HL-60/S4 (cell line): ENCODE measurements around the gene CCP110.

Source experiments
- in situ Hi-C: fragments of 300-500 bp; cut with MboI; formaldehyde crosslinking; loops from 2 replicates; pipeline ENCODE4 v1.14.3; 2022; ENCODE audit warnings: low sequenced_read_pairs

The CCP110 gene, protein sequence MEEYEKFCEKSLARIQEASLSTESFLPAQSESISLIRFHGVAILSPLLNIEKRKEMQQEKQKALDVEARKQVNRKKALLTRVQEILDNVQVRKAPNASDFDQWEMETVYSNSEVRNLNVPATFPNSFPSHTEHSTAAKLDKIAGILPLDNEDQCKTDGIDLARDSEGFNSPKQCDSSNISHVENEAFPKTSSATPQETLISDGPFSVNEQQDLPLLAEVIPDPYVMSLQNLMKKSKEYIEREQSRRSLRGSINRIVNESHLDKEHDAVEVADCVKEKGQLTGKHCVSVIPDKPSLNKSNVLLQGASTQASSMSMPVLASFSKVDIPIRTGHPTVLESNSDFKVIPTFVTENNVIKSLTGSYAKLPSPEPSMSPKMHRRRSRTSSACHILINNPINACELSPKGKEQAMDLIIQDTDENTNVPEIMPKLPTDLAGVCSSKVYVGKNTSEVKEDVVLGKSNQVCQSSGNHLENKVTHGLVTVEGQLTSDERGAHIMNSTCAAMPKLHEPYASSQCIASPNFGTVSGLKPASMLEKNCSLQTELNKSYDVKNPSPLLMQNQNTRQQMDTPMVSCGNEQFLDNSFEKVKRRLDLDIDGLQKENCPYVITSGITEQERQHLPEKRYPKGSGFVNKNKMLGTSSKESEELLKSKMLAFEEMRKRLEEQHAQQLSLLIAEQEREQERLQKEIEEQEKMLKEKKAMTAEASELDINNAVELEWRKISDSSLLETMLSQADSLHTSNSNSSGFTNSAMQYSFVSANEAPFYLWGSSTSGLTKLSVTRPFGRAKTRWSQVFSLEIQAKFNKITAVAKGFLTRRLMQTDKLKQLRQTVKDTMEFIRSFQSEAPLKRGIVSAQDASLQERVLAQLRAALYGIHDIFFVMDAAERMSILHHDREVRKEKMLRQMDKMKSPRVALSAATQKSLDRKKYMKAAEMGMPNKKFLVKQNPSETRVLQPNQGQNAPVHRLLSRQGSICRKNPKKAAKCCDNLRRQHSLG

DNA sequence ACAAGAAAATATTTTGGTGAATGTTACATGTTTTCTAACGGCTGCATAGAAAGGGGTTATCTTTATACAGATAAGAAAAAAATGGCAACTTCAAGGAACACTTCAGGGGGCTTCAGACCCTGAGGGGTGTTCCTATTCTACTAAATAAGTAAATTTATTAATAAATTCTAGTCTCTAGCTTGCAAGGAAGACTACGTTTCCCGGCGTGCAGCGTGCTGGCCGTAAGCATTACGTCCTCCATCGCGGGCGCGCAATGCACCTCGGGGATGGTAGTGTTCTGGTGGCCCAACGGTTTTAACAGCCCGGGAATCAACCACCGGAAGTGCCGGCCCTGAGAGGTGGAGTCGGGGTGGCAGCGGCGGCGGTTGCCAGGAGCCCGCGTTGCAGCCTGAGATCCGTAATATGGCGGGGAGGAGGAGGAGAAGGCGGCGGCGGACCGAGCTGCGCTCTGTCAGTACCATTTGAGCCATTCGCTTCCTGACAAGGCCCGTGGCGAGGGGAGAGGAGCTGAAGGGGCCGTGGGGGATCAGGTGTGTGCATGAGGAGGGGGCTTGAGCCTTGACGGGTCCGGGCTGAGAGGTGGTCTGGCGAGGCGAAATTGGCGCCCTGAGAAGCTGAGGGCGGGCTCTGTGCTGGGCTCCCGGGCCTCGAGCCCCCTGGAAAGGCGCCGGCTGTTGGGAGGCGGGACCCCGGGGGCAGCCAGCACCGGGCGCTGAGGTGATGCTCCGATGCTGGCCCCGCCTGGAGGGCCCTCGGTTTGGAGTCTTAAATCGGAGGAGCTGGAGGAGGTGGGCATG lies at the start of gene CCP110:
TSS of gene CCP110 (plus strand) at position 384 of the 797 bp plus-strand sequence. CDS start 3,940 bp downstream, outside the sequence.
- in situ Hi-C loops, result no loop called here

DNA sequence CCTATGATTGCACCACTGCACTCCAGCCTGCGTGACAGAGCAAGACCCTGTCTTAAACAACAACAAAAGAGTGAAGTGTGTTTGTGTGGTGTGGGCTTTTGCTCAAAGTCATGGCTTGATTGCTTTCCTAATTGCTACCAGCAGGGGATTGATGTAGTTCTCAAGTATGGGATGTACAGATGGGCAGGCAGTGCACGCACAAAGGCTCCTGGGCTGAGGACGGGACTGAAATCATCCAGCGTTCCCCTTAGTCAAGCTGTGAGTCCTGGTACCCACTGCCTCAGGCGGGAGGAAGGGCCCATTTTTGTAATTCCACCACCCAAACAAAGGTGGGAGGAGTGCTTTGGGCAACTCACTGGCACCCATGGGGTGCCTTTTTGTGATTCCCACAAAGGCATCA lies 49.1 kb upstream of the CCP110 start:
- in situ Hi-C loops, result no loop called here

DNA sequence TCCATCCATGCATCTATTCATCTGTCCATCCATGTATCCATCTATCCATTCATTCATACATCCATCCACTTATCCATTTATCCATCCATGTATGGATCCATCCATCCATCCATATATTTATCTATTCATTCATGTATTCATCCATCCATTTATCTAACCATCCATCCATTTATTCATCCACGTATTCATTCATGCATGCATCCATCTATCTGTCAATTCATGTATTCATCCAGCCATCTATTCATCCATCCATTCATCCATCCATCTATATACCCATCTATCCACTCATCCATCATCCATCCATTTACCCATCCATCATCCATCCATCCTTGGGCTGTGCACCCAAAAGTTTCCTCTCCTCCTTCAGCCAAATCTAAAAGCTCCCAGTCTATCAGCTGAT lies 45.2 kb upstream of the CCP110 start:
- in situ Hi-C loops, result no loop called here

DNA sequence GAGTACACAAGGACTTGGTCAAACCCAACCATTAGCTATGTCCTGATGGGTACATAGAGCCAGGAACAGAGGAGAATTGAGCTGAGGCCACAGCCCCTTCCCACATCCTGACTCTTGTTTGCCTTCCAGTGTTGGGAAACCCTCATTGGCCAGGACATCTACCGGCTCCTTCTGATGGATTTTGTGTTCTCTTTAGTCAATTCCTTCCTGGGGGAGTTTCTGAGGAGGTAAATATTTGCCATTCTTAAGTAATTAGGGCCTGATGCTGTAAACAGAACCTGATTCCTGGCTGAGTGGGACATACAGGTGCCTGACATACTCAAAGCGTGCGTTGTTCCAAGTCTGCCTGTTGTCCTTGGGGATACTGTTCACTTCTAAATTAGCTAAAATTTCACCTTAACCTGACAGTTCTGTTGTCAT lies 44.4 kb upstream of the CCP110 start:
- in situ Hi-C loops, result no loop called here

DNA sequence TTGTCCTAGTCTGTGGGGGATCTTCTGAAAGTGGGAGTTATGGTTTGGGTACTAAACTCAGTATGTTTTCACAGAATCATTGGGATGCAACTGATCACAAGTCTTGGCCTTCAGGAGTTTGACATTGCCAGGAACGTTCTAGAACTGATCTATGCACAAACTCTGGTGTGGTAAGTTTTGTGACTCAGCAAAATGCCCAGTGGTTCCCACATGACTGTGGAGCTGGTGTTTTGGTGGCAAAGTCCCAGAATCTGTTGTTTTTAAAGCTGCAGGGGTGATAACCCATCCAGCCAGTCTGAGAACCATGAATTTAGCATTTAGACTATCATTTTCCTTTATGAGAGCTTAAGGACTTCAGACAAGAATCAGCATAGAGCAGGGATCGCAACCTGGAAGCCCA lies 42.4 kb upstream of the CCP110 start:
- in situ Hi-C loops, result no loop called here

DNA sequence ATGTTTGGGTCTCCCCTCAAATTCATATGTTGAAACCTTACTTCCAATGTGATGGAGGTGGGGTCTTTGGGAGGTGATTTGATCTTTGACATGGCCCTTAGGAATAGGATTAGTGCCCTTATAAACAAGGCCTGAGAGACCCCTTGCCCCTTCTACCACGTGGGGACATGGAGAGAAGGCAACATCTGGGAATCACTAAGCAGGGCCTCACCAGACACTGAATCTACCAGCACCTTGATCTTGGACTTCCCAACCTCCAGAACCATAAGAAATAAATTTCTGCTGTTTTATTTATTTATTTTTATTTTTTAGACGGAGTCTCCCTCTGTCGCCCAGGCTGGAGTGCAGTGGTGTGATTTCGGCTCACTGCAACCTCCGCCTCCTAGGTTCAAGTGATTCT lies 42.0 kb upstream of the CCP110 start:
- in situ Hi-C loops, result no loop called here

DNA sequence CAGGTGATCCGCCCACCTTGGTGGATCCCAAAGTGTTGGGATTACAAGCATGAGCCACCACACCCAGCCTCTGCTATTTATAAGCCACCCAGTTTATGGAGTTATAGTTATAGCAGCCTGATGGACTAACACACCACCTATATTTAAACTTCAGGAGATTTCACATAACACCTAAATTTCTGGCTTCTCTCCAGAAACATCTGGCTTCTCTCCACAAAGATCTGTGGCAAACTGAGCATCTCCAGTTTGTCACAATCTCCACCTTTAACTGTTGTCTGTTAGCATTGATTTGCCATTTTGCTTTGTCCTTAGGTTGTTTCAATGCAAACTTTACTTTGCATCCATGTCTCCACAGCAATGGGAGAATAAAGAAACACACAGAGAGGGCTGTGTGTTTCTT lies 41.5 kb upstream of the CCP110 start:
- in situ Hi-C loops, result no loop called here

DNA sequence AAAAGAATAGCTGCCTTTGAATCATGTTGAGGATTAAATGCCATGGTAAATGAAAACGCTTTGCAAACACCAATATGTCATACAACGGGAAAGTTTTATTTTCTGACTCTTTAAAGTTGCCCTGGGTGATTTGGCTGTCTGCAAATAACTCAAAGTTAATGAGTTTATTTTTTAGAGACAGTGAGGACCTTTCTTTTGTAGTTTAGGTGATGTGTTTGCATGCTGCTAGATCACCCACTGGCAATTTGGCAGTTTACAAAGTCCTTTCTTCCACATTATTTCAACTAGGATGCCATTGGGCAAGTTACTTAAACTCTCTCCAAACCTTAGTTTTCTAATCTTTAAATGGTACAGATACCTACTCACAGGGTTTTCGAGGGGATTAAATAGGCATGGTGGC lies 39.6 kb upstream of the CCP110 start:
- in situ Hi-C loops, result no loop called here

DNA sequence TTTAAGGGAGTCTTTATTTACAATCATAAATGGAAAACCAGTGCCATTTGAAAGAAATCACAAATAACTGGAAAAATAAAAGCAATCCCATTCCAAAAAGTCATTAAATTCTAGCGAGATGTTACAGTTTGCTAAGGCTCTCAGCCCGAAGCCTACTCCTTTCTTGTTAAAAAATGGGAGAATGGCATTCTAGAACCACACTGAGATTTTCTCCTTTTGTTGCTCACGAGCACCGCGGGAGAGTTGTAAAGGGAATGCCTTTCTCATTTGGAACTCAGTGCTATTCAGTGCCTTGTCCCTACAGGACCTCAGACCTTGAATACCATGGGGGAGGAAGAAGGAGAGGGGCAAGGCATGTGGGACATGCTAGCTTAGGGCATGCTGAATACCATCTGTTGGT lies 38.1 kb upstream of the CCP110 start:
- in situ Hi-C loops, result no loop called here

DNA sequence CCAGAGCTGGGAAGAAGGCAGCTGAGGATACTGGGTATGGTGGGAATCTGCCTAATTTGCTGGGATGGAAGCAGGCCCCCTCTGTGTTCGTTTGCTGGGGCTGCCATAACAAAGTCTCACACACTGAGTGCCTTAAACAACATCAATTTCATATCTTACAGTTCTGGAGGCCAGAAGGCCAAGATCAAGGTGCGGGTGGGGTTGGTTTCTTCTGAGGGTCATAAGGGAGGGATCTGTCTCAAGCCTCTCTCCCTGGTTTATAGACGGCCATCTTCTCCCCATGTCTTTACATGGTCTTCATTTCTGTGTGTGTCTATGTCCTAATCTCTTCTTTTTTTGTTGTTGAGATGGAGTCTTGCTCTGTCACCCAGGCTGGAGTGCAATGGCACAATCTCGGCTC lies 37.7 kb upstream of the CCP110 start:
- in situ Hi-C loops, result no loop called here

DNA sequence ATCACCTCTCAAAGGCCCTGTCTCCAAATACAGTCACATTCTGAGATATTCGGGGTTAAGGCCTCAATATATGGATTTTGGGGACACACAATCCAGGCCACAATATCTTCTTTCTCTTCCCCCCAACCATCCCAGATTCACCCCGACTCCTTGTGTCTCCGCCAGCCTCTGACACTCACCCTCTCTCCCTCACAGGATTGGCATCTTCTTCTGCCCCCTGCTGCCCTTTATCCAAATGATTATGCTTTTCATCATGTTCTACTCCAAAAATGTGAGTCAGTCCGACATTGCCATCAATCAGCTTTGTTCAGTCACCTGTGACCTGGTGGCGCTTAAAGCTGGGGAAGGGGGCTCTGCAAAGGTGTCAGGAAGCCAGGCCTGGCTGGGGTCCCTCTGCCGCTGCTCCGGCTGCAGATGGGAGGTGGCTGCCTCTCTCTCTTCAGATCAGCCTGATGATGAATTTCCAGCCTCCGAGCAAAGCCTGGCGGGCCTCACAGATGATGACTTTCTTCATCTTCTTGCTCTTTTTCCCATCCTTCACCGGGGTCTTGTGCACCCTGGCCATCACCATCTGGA lies 36.9 kb upstream of the CCP110 start:
- in situ Hi-C loops, result no loop called here

DNA sequence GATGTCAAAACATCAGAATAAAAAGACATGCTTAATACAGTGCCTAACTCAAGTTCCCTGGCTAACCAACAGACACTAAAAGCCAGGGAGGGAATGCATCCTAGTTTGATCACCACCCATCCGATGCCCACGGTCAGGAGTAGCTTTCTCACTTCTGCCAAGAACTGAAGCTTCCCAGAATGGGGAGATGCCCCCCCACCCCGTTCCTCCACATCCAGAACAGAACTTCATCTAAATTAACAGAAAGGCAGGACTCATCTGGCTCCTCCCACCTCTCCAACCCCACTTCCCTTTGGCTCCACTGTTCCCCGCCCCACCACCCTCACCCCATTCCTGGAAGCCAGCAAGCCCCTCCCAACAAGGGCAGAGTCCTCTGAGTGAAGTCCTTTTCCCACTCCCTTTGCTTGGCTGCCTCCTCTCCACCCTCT lies 35.5 kb upstream of the CCP110 start:
- in situ Hi-C loops, result no loop called here

DNA sequence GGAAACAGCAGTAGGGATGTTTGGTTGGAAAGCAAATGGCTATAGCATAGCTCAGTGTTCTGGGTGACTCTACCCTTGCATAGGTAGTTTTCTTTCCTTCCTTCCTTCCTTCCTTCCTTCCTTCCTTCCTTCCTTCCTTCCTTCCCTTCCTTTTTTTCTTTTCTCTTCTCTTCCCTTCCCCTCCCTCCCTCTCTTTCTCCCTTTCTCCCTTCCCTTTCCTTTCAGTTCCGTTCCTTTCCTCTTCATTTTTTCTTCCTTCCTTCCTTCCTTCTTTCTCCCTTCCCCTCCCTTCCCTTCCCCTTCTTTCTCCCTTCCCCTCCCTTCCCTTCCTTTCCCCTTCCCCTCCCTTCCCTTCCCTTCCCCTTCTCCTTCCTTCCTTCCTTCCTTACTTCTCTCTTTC lies 33.1 kb upstream of the CCP110 start:
- in situ Hi-C loops, result no loop called here

DNA sequence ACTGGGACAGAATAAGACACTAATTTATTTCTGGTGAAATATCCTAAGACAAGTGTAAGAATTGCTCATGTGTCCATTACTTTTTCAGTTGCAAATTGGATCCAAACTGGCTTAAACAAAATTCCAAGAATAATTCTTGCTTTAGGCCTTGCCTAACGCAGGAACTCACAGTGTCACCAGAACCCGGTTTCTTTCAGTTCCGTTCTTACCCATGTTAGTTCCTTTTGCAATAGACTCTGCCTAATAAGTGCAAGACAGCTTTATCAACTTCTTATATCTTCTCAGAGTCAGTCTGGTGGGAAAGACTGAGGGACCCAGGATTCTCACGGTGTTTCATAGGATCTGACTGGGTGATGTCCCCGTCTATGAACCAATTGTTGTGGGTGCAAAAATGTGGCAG lies 26.6 kb upstream of the CCP110 start:
- in situ Hi-C loops, result no loop called here

DNA sequence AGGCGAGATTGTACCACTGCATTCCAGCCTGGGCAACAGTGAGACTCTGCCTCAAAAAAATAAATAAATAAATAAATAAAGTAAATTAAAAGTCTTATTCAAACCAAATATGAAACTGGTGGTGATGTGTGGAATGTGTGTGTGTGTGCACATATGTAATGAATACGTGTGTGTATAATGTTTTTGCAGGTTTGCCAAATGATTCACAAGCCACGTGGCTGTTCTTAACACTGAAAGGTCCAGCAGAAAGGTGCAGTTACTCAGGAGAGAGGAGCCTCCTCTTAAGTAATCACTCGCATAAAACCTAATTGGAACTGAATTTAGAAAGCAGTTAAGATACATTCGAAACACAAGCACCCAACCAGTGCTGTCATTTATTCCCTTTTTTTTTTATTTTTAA lies 24.7 kb upstream of the CCP110 start:
- in situ Hi-C loops, result no loop called here

DNA sequence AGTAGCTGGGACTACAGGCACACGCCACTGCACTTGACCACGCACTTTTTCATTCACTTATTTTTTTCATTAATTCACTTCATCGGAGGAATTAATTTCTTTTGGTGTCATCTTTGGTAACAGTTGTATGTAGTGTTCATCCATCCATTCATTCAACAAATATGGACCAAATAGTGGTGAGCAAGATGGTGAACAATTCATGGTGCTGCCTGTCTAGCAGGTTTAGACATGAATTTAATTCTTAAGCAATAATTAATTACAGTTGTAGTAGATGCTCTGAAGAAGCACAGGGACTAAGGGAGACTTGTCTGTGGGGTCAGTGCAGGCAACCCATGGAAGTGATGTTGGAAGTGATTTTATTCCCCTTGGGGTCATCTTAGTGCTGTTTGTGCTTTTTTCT lies 24.3 kb upstream of the CCP110 start:
- in situ Hi-C loops, result no loop called here

DNA sequence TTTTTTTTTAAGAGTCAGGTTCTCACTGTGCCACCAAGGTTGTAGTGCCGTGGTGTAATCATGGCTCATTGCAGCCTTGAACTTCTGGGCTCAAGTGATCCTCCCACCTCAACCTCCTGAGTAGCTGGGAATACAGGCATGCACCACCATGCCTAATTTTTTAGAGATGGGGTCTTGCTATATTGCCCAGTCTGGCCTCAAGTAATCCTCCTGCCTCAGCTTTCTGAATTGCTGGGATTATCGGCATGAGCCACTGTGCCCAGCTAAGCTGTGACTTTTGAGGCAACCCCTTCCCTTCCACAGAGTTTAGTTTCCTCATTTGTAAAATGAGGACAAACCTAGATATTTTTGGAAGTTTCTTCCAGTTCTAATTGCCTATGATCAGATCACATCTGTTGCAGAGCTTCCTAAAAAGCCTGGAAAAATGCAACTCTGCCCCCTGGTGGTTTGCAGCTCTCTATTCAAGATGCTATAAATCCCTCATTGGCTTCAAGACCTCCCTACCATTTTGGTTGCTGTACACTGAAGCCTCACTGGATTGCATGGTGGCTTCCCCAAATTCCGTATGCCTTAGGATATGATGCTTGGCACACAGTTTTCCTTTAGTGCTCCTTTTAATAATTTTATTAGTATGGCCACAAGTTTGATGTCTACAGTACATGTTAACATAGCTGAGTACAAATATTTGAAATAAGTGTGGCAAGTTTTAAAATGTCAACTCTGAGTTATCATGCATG lies 21.2 kb upstream of the CCP110 start:
- in situ Hi-C loops, result no loop called here

DNA sequence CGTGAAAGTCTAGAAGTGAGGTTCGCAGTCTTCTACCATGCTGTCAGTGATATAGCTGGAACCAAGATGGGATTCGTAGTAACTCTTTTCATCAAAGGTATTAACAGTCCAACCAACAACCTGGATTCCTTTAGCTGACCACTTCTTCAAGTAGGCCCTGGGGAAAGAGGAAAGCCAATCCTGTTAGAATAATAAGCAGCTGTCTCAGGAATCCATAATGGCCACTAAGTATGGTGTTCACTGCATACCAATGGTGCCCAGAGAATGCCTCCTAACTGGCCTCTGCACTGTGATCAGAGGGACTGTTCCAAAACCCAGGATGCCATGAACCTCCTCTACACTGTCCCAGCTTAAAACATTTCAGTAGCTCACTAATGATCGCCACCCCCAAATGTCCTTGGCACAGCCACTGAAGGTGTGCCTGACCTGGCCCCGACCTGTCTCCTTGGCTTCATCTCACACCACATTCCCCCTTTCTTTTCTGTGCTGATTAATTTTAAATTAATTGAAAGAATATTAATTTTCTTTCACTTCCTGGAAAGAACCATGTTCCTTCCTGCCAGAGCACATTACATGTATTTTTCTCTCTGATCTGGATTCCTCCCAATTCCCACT lies 20.2 kb upstream of the CCP110 start:
- in situ Hi-C loops, result no loop called here

DNA sequence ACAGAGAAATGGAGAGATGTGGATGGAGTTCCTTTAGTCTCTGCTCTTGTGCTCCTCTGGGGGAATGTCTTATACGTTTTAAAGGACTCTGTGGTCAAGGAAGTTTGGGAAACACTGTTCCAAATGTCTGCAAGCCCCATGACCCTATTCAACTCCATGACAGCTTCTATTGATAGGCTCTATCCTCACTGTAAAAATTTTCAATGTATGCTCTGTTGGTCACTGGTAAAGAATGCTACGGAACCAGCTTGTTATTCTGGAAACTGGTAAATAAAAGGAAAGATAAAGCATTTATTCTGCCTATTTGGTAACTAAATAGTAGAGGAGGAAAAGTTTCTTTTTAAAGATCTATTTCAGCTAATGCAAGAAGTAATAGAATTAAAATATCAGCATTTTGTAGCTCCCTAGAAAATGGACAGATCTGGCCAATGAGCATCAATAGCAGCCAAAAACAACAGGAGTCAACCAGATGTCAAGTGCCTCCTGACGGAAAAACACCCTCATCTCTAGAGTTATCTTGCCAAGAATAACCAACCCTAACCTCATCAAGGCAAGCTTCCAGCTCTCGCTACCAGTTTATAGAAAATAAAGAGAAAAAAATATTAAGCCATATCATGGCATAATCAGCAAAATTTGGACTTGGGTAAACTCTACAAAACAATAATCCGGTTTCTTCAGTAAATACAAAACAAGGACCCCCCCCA lies 18.0 kb upstream of the CCP110 start:
- in situ Hi-C loops, result no loop called here
